Measurements from ENCODE around the gene GRIN3B.

Gene GRIN3B

DNA sequence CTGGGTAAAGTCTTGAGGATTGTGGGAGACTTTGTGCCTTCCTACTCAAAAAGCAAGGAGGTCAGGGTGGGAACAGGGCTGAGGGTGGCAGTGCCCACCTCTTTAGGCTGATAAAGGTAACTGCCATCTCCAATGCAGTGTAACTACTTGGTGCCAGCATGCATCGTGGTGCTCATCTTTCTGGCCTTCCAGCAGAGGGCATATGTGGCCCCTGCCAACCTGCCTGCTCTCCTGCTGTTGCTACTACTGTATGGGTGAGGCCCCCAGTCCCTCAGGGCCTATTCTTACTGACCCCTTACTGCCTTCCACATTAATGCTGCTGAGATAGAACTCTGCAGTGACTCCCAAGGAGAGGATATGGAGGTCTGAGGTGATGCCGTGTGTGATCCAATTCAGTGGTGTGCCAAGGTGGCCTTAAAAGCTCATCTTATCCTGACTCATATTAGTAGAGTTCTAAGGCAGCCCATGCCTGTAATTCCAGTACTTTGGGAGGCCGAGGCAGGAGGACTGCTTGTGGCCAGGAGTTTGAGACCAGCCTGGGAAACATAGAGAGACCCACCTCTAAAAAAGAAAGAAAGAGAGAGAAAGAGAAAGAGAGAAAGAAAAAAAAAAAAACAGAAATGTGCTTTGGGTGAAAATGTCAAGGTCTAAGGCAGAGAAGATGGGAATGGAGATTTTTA is 57.1 kb downstream of the GRIN3B start:
- ChIA-PET CTCF (no interaction called here), POLR2A (no interaction called here)
- H3K36me3 ChIP-seq (ENCODE audit: control insufficient read depth in 2 of 2, insufficient read depth in 1 of 2, low read length in 2 of 2): peaks cover 0 to 42% of the 10 kb centered on the region in 2 experiments; a peak in 2 of 3 replicates
- no peak overlapping the region for H3K27ac ChIP-seq (ENCODE audit: extremely low read depth, low read depth, low read length)
- H3K4me1 ChIP-seq (ENCODE audit: control insufficient read depth, insufficient read depth, low read length): no peaks in the 10 kb centered on the region
- H3K4me3 ChIP-seq (ENCODE audit: low read depth, low read length): no peak overlapping the region
- H3K9me3 ChIP-seq (ENCODE audit: control insufficient read depth, insufficient read depth, low read depth, low read length): no peaks in the 10 kb centered on the region
- peak; percentile 13; the same call in 1 of the 2 replicates for TF ChIP-seq GLIS1 (tag by site-specific recombination; IDR thresholded peaks at IDR 0.05)
- no peak for TF ChIP-seq ZNF341 (tag by site-specific recombination; IDR thresholded peaks at IDR 0.05; ENCODE audit: low read depth)
- TF ChIP-seq, protein P1, sequence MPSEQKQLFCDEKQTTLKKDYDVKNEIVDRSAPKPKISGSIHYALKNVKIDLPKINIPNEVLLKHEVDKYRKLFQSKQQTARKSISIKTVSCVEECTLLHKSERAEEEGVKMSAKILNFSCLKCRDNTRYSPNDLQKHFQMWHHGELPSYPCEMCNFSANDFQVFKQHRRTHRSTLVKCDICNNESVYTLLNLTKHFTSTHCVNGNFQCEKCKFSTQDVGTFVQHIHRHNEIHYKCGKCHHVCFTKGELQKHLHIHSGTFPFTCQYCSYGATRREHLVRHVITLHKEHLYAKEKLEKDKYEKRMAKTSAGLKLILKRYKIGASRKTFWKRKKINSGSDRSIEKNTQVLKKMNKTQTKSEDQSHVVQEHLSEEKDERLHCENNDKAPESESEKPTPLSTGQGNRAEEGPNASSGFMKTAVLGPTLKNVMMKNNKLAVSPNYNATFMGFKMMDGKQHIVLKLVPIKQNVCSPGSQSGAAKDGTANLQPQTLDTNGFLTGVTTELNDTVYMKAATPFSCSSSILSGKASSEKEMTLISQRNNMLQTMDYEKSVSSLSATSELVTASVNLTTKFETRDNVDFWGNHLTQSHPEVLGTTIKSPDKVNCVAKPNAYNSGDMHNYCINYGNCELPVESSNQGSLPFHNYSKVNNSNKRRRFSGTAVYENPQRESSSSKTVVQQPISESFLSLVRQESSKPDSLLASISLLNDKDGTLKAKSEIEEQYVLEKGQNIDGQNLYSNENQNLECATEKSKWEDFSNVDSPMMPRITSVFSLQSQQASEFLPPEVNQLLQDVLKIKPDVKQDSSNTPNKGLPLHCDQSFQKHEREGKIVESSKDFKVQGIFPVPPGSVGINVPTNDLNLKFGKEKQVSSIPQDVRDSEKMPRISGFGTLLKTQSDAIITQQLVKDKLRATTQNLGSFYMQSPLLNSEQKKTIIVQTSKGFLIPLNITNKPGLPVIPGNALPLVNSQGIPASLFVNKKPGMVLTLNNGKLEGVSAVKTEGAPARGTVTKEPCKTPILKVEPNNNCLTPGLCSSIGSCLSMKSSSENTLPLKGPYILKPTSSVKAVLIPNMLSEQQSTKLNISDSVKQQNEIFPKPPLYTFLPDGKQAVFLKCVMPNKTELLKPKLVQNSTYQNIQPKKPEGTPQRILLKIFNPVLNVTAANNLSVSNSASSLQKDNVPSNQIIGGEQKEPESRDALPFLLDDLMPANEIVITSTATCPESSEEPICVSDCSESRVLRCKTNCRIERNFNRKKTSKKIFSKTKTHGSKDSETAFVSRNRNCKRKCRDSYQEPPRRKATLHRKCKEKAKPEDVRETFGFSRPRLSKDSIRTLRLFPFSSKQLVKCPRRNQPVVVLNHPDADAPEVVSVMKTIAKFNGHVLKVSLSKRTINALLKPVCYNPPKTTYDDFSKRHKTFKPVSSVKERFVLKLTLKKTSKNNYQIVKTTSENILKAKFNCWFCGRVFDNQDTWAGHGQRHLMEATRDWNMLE (tag by site-specific recombination; conservative IDR thresholded peaks at IDR 0.05; ENCODE audit: low read depth): peak; percentile 58; the same call in 1 of the 2 replicates
- no peak for TF ChIP-seq ZNF521 (tag by site-specific recombination; IDR thresholded peaks at IDR 0.05)
- peak; percentile 100 for TF ChIP-seq ZNF311 (tag by site-specific recombination; IDR thresholded peaks at IDR 0.05; ENCODE audit: borderline replicate concordance)
- TF ChIP-seq ZNF555 (tag by site-specific recombination; conservative IDR thresholded peaks at IDR 0.05): peak; percentile 20; the same call in 1 of the 2 replicates
- no peak for TF ChIP-seq ZNF501 (tag by site-specific recombination; IDR thresholded peaks at IDR 0.05)
- peak; percentile 60; the same call in 1 of the 2 replicates for TF ChIP-seq ZNF610 (tag by site-specific recombination; IDR thresholded peaks at IDR 0.05; ENCODE audit: borderline replicate concordance)
- TF ChIP-seq ZNF510 (tag by site-specific recombination; IDR thresholded peaks at IDR 0.05; ENCODE audit: insufficient replicate concordance): peak; percentile 32
- TF ChIP-seq ZNF677 (tag by site-specific recombination; IDR thresholded peaks at IDR 0.05): no peak
- peak; percentile 90 for TF ChIP-seq SETDB1 (IDR thresholded peaks at IDR 0.05; ENCODE audit: insufficient read length, low read length)
- TF ChIP-seq MYNN (tag by site-specific recombination; IDR thresholded peaks at IDR 0.05; ENCODE audit: borderline replicate concordance): no peak
- TF ChIP-seq ZNF266 (tag by site-specific recombination; IDR thresholded peaks at IDR 0.05; ENCODE audit: low read depth): no peak
- no peak for TF ChIP-seq ZNF239 (tag by site-specific recombination; IDR thresholded peaks at IDR 0.05)
- TF ChIP-seq ZNF112 (tag by site-specific recombination; IDR thresholded peaks at IDR 0.05): 0 out of 2 replicates have a peak, but pooled peaks have one; percentile 42
- peak; percentile 85; the same call in 1 of the 2 replicates for TF ChIP-seq ZNF248 (tag by site-specific recombination; IDR thresholded peaks at IDR 0.05)
- TF ChIP-seq ZNF600 (tag by site-specific recombination; IDR thresholded peaks at IDR 0.05): 0 out of 2 replicates have a peak, but pooled peaks have one; percentile 15
- TF ChIP-seq ZNF324 (tag by site-specific recombination; IDR thresholded peaks at IDR 0.05): peak; percentile 77; the same call in 1 of the 2 replicates
- no peak for TF ChIP-seq ZNF404 (tag by site-specific recombination; IDR thresholded peaks at IDR 0.05)
- TF ChIP-seq ZNF423 (tag by site-specific recombination; IDR thresholded peaks at IDR 0.05): no peak
- TF ChIP-seq ZNF580 (tag by site-specific recombination; IDR thresholded peaks at IDR 0.05): 0 out of 2 replicates have a peak, but pooled peaks have one; percentile 29
- TF ChIP-seq KLF8 (tag by site-specific recombination; IDR thresholded peaks at IDR 0.05): peak; percentile 54; the same call in 1 of the 2 replicates
- peak; percentile 75 for TF ChIP-seq ZNF558 (tag by site-specific recombination; IDR thresholded peaks at IDR 0.05)
- 0 out of 2 replicates have a peak, but pooled peaks have one; percentile 19 for TF ChIP-seq KLF16 (tag by site-specific recombination; IDR thresholded peaks at IDR 0.05)
- 0 out of 2 replicates have a peak, but pooled peaks have one; percentile 39 for TF ChIP-seq ZNF2 (tag by site-specific recombination; IDR thresholded peaks at IDR 0.05)
- peak; percentile 98 for TF ChIP-seq ZNF280D (tag by site-specific recombination; IDR thresholded peaks at IDR 0.05)
- TF ChIP-seq ZNF133 (tag by site-specific recombination; IDR thresholded peaks at IDR 0.05): peak; percentile 25; the same call in 1 of the 2 replicates
- TF ChIP-seq ZIC2 (tag by site-specific recombination; IDR thresholded peaks at IDR 0.05): no peak
- TF ChIP-seq ZNF184 (tag by site-specific recombination; IDR thresholded peaks at IDR 0.05): peak; percentile 87; the same call in 1 of the 2 replicates
- 0 out of 2 replicates have a peak, but pooled peaks have one; percentile 13 for TF ChIP-seq ZNF335 (tag by site-specific recombination; conservative IDR thresholded peaks at IDR 0.05)
- peak; percentile 95 for TF ChIP-seq TRIM28 (IDR thresholded peaks at IDR 0.05; ENCODE audit: borderline replicate concordance, low read length)
